Right atrium auricular region (tissue), 2 donors: ENCODE data around the gene TECPR1. TPM values are rescaled to one million over a fixed set of nuclear protein-coding genes. Genes with fewer than 3 reads are reported as not detected.
A peak's percentile ranks its signal among the peaks of the same experiment; 100 is the strongest.

Experiments
- DNase-seq: peaks from one replicate; pipeline ENCODE4 v3.0.0-alpha.2; 2019; ENCODE audit warnings: low spot score
- H3K27ac ChIP-seq, 2 donors: fragments of 200-600 bp; sonication (generic); 1 replicate in 1 of 2; 2 replicates in 1 of 2; pipeline ENCODE4 v1.5.1; 2016 to 2019
- H3K27me3 ChIP-seq, 2 donors: fragments of 200-600 bp; sonication (generic); one replicate each; pipeline versions ENCODE4 v1.5.1 to v1.6.0; 2017 to 2019
- H3K36me3 ChIP-seq: fragments of 200-600 bp; sonication (generic); one replicate; pipeline ENCODE4 v1.5.1; 2016
- H3K4me1 ChIP-seq, 2 donors: fragments of 200-600 bp; sonication (generic); one replicate each; pipeline versions ENCODE4 v1.5.1 to v1.6.0; 2017 to 2019
- H3K4me3 ChIP-seq, 2 donors: fragments of 200-600 bp; sonication (generic); 1 replicate in 1 of 2; 2 replicates in 1 of 2; pipeline ENCODE4 v1.5.1; 2017 to 2019; ENCODE audit warnings: mild to moderate bottlenecking in 1 of 2, moderate library complexity in 1 of 2
- H3K9me3 ChIP-seq, 2 donors: fragments of 200-600 bp; sonication (generic); one replicate each; pipeline ENCODE4 v1.5.1; 2019
- total RNA-seq, 2 donors: library from RNA; depleted of rRNA; stranded (reverse); fragments of >200 nt; gene quantifications; one replicate each; pipeline ENCODE4 v1.1.0, GENCODE V29; 2016
- TF ChIP-seq, protein P1 (sequence below), 2 donors: fragments of 200-600 bp; sonication (generic); IDR thresholded peaks; one replicate each; pipeline ENCODE4 v1.5.1; 2019; ENCODE audit warnings: antibody characterized with exemption in 2 of 2

Gene TECPR1
- total RNA-seq, 2 donors from 2014 or later: 11.5 to 13.9 TPM

DNA sequence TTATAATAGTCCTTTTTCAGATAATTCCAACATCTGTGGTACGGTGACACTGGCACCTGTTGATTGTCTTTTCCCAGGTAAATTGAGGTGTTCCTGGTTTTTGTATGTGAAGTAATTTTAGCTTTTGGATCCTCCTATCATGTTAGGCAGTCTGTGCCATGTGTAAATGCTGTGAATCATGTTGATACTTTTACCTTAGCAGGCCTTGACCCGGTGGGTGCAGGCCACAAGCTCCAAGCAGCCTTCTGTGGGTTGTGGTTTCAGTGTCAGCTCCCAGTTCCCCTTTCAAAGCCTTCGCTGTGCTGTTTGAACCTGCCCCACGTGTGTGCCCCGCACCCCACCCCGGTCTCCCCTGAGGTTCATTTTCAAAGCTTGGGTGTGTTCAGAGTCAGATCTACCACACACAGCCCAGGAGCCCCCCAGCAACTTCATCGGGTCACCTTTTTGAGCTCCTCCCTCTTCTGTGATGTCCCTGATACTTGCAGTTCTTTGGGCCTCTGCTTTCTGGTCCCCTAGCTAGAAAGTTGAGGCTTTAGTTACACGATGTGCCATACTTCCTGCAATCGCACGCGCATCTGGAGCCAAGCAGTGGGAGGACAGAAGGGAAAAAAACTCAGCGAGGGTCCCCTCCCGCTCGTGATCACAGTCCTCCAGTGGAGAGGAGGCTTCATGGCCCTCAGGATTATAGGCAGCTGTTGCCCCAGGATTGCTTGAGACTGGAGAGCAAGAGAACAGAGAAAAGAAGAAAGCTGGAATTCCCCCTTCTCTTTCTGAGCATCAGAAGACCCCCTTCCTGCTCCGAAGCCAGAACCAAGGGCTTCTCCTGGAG lies 49.5 kb downstream of the TECPR1 start:
- H3K9me3 ChIP-seq: no peaks in the 10 kb centered on the region
- DNase-seq: no peak
- H3K36me3 ChIP-seq: peaks cover 43% of the 10 kb centered on the region
- no peaks in the 10 kb centered on the region for H3K4me1 ChIP-seq
- H3K27ac ChIP-seq: no peak overlapping the region
- TF ChIP-seq, protein P1, sequence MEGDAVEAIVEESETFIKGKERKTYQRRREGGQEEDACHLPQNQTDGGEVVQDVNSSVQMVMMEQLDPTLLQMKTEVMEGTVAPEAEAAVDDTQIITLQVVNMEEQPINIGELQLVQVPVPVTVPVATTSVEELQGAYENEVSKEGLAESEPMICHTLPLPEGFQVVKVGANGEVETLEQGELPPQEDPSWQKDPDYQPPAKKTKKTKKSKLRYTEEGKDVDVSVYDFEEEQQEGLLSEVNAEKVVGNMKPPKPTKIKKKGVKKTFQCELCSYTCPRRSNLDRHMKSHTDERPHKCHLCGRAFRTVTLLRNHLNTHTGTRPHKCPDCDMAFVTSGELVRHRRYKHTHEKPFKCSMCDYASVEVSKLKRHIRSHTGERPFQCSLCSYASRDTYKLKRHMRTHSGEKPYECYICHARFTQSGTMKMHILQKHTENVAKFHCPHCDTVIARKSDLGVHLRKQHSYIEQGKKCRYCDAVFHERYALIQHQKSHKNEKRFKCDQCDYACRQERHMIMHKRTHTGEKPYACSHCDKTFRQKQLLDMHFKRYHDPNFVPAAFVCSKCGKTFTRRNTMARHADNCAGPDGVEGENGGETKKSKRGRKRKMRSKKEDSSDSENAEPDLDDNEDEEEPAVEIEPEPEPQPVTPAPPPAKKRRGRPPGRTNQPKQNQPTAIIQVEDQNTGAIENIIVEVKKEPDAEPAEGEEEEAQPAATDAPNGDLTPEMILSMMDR (IDR thresholded peaks at IDR 0.05): no peak
- no peaks in the 10 kb centered on the region for H3K27me3 ChIP-seq
- H3K4me3 ChIP-seq: no peak overlapping the region

DNA sequence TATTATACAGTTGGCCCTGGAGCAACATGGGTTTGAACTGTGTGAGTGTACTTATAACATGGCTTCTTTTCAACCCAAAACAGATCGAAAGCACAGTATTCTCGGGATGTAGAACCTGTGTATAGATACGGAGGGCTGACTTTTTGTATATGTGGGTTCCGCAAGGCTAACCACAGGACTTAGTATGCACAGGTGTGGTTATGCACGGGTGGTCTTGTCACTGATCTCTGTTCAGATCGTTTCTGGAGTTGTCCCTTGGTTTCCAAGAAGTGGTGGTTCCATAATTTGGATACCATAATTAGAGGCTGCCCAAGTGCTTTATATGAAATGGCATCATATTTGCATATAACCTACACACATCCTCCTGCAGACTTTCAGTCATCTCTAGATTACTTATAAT lies 51.7 kb downstream of the TECPR1 start:
- Histone ChIP-seq H3K36me3 (peaks cover 36% of the 10 kb centered on the region), H3K4me3 (no peak overlapping the region), H3K27ac (no peak overlapping the region), H3K27me3 (no peaks in the 10 kb centered on the region), H3K9me3 (no peaks in the 10 kb centered on the region), H3K4me1 (no peaks in the 10 kb centered on the region)
- TF ChIP-seq, protein P1 (IDR thresholded peaks at IDR 0.05): no peak
- no peak for DNase-seq

DNA sequence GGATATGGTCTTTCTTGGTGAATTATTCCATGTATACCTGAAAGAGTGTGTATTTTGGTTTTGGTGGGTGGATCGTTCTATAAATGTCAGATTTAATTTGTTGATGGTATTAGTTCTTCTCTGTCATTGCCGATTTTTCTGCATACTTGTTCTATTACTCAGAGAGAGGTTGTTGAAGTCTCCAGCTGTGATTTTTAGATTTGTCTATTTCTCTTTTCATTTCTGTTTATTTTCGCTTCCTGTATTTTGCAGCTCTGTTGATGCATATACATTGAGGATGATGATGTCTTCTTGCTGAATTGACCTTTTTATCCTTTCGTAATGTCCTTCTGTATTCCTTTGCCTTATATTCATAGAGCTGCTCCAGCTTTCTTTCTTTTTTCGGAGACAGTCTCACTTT lies 52.9 kb downstream of the TECPR1 start:
- Histone ChIP-seq H3K27ac (no peak overlapping the region), H3K36me3 (peaks cover 36% of the 10 kb centered on the region), H3K4me3 (no peak overlapping the region), H3K9me3 (no peaks in the 10 kb centered on the region), H3K4me1 (no peaks in the 10 kb centered on the region), H3K27me3 (no peaks in the 10 kb centered on the region)
- TF ChIP-seq, protein P1 (IDR thresholded peaks at IDR 0.05): no peak
- no peak for DNase-seq

DNA sequence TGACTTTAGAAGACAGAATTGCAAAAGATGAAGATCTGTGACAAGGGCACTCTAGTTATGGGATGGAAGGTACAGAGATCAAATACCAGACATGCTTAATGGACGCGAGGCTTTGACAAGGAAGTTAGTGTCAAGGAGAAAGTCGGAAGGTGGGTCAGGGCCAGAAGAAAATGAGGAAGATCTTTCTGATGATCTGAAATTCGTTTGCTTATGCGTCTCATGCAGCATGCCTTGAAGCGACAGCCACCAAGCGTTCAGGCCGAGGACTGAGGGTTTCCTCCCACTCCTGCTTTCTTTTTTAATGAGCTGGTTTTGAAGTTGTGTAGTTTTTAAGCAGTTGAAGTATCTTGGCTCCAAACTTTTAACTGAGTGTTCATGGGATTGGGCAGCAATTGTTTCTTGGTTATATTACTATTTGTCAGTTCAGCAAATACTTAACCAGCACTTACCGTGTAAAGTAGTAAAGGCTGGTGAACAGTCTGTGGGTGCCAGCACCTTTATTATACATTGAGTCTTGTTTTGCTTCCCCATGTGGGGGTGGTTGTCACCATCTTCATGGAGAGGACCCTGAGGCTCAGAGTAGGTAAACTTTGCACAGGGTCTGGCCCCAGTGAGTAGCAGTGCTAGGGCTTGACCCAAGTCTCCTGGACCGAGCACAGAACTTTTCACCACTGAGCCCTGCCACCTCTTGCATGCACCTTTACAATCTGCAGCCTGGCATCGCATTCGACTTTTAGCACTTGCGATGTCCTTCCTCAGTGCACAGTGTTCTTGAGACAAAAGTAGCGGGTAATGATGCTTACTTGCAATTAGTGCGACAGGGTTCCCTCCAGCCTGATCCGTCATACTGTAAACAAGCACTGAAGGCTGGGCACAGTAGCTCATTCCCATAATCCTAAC lies 55.1 kb downstream of the TECPR1 start:
- DNase-seq: peak; percentile 34

DNA sequence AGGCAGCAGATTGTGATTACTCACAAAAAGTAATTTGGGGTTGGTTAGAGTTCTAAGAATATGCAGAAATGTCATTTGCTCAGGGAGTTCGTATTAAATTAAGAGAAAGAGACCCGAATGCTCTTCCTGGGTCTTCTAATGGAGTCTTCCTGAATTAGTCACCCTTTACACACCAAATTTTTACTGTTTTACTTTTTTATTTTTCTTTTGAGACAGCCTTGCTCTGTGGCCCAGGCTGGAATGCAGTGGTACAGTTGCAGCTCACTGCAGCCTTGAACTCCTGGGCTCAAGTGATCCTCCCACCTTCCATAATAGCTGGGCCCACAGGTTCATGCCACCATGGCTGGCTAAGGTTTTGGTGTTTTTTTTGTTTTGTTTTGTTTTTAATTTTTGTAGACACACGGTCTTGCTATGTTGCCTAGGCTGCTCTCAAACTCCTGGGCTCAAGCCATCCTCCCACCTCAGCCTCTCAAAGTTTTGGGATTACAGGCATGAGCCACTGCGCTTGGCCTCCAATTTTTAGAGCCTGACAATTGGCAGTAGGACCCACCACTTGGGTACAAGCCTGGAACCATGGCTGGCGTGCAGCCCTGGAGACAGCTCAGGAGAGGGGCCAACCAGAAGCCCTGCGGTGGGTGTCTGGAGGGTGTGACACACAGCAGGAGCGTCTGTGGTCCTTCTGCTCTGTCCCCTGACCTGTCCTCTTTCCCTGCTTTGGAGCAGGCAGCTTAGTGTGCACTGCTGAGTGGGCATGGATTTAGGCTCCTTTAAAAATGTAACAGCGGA lies 57.2 kb downstream of the TECPR1 start:
- H3K27me3 ChIP-seq: no peaks in the 10 kb centered on the region
- H3K27ac ChIP-seq: no peak overlapping the region
- H3K4me3 ChIP-seq: no peak overlapping the region
- peaks cover 61% of the 10 kb centered on the region for H3K36me3 ChIP-seq
- H3K9me3 ChIP-seq: no peaks in the 10 kb centered on the region
- no peaks in the 10 kb centered on the region for H3K4me1 ChIP-seq
- TF ChIP-seq, protein P1 (IDR thresholded peaks at IDR 0.05): no peak
- no peak for DNase-seq

More for the DNA sequence above, 55.1 kb downstream of the TECPR1 start:
- H3K27me3 ChIP-seq: no peaks in the 10 kb centered on the region
- no peaks in the 10 kb centered on the region for H3K9me3 ChIP-seq
- H3K36me3 ChIP-seq: peaks cover 47% of the 10 kb centered on the region
- no peak overlapping the region for H3K27ac ChIP-seq
- TF ChIP-seq, protein P1 (IDR thresholded peaks at IDR 0.05): no peak
- H3K4me3 ChIP-seq: no peak overlapping the region
- no peaks in the 10 kb centered on the region for H3K4me1 ChIP-seq
